ENCODE results near the gene CKS1B.

- no peak for TF ChIP-seq CTCF (IDR thresholded peaks at IDR 0.05)
- no peak for TF ChIP-seq POLR2A (IDR thresholded peaks at IDR 0.05)
Observed at GRCh38 chr1:154957091-154957657, 17.3 kb upstream of the CKS1B start.
